Measurements from ENCODE around the gene ZFYVE26.
"Not testable (repeated sequence)": the region's sequence is repeated elsewhere in the genome, so short reads cannot be mapped to it uniquely, and the experiment has no call there.

Gene ZFYVE26

DNA sequence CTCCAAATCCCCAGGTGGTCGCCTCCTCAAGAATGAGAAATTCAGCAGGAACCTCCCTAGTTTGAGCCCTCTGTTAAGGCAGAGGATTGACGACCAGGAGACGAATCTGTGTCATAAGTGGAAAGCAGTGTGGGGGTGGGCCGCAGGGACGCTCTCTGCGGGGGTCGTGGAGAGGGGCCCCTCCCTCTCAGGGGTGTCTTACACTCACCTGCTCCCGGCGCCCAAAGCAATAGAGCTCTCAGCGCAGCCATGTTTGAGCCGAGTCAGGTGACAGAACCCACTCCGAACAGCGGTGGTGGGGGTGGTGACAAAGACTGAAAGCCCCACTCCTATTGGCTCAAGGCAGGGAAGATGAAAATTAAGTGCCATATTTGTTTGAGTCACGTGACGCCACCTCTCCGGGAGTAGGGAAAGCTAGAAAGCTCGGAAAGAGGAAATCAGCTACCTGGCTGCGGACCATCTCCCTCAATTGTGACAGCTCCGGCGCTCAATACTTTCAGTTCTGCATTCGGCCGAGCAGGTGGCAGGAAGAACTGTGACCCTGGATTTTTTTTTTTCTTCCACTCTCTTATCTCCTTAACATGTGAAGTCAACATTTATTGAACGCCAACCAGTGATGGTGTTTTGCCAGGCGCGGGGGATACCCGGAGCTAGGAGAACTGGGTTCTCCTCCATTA is at the start of gene ZFYVE26:
TSS of gene ZFYVE26 (minus strand) at position 265 of the 677 bp plus-strand sequence. CDS start 627 bp downstream, outside the sequence.
- peak; percentile 86 for DNase-seq (ENCODE audit: low read depth, low spot score)

DNA sequence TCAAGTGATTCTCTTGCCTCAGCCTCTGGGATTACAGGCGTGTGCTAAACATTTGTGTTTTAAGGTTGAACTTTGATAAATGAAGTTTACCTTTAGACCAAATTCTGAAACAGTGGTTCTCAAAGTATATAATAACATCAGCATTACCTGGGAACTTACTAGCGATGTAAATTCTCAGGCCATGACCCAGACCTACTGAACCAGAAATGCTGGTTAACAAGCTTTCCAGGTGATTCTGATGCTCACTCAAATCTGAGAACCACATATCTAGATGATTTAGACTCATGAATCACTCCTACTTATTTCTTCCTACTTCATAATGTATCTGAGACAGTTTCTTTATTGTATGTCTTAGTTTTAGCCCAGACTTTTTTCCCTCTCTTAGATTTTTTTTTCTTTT is 46.8 kb upstream of the ZFYVE26 start:
- no peak for DNase-seq (ENCODE audit: low read depth, low spot score)

DNA sequence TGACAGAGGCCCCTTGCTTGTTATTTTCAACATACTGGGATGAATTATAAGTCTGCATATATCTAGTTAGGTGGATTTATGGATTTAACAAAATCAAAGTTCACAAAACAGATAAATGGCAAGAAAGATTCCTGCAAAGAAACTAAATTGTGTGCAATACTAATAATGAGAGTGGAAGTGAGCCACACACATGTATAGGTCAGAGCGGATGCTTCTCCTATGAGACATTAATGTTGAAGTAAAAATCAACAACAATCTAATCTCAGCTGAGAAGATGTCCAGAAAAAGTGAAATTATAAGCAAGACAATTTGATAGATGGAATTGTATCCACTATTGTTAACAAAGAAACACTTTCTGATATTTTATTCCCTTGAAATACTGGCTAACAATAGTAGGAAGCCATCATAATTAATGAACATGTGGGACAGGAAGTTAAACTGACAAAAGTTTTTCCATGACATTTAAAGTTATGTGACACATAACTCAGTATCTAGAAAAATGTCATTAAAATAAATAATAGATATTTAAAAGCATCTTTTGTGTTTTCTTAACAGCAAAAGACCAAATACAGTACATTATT is 42.9 kb upstream of the ZFYVE26 start:
- no peak for DNase-seq (ENCODE audit: low read depth, low spot score)

DNA sequence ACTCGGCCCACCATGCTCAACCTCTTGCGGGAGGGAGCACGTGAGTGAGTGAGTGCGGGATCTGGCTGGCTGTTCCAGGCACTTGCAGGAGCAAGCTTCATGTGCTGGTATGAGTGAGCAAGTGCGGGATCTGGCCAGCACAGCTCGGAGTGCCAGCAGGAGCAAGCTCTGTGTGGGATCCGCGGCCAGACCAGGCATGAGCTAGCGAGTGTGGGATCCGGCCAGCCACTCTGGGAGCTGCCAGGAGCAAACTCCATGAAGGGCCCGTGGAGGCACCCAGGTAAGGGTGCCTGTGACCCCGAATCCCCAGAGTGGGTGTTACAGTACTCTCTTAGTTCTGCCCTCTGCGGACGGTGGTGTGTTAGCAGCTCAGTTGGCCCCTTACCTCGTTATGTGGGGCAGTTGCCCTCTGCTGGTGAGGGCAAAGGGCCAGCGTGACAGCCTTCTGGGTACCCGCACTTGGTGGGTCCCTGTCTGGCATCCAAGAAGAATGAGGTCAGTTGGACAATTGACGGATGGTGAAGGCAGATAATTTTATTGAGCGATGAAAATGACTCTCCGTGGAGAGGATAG is 41.5 kb upstream of the ZFYVE26 start:
- DNase-seq (ENCODE audit: low read depth, low spot score) = no peak

DNA sequence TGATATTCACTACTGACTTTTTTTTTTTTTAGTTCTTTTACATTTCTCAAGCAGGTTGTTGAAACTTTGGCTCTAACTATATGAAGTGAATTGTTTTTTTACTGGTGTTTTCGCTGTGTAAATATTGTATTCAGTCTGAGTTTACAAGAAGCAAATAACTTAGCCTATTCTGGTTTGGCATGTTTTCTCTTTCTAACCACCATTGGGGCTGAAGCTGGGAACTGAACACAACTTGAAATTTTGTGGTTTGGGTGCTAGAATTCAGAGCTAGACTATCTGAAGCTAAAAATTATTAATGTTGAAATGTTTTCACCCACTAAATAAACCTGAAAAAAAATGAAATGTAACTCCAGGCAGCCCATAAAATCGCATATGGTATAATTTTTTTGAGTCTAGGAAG is 40.4 kb upstream of the ZFYVE26 start:
- no peak for DNase-seq (ENCODE audit: low read depth, low spot score)

DNA sequence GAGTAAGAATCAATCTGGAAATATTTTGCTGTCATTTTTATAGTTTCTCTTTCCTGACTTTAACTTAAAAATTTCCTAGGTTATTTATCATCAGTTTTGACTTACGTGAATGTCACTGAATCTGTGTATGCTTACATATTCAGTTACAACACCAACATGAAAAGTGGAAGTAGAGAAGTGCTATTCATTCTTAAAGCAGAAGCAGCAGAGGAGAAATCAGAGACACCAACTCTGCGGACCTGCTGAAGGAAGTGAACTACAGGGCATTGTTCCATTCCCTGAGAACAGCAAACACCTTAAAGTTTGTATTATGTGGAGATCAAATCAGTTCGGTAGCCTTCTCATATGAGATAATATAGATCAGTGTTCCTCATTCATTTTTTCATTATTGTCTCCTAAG is 37.3 kb upstream of the ZFYVE26 start:
- DNase-seq (ENCODE audit: low read depth, low spot score) = no peak

DNA sequence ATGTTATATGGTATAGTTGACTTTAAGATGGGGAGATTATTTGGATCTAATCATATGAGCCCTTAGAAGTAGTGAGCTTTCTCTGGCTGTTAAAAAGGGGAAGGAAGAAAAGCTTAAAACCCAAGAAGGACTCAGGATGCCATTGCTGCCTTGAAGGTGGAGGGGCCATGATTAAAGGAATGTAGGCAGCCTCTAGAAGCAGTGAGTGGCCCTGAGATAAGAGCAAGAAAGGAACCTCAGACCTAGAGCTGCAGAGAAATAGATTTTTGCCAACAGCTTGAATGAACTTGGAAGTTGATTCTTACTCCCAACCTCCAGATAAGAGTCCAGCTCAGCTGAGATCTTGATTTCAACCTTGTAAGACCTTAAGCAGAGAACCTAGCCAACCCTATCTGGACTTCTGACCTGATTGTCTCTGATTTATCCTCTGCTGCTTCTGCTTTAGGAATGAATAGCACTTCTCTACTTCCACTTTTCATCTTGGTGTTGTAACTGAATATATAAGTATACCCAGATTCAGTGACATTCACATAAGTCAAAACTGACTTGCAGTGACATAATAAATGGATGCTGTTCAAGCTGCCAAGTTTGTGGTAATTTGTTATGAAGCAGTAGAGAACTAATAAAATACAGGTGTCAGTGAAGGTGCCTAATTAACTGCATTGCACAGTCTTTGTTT is 36.7 kb upstream of the ZFYVE26 start:
- no peak for DNase-seq (ENCODE audit: low read depth, low spot score)

DNA sequence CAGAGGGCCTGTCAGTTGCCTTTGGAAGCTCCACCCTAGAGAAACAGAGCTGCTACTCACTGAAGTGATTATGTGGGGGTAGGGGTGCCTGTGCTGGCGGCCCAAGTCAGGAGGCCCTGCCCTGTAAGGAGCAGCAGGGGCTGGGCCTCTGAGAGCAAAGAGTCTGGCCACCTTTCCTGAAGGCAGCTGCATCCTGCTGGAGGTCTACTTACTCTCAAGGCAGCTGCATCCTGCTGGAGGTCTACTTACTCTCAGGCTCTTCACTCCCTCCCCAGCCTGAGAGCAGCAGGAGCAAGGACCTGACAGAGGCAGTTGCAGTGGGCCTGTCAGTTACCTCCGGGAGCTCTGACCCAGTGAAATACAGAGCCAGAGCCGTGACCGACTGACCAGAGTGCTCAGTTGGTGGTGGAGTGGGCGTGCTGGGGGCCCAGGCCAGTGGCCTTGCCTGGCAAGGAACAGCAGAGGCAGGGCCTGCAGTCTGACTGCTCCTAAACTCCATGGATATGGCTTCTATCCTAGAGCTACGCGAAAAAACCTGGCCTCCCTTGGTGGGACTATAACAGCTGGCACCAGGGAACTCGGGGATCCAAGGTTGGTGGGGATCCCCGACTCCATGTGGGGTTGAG is 35.5 kb upstream of the ZFYVE26 start:
- DNase-seq (ENCODE audit: low read depth, low spot score) = no peak

DNA sequence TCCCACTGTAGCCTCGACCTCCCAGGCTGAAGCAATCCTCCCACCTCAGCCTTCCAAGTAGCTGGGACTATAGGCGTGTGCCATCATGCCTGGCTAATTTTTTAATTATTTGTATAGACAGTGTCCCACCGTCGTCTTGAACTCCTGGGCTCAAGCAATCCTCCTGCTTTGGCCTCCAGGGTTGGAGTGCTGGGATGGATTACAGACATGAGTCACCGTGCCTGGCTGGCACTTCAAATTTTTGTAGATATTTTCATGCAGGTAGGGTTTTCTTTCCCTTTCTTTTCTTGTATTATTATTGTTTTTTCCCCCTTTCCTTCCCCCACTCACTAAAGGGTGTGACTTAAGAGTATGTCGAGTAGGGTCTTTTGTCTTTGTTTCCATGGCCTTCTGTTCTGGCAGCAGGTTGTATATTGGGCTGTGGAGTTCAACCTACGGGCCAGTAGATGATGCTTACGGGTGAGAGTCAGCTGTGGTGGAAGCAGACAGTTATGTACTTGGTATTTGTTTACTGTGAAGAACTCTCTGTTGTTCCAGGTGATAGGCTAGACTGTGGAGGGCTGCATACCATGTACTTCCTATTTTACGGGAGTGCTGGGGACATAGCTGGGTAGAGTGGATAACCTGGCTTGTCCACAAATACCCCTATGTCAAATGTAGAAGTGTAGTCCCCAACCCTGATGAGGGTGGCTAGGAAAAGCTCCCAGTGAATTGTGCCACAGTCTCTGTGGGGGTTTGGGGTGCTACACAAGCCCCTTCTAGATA is 33.9 kb upstream of the ZFYVE26 start:
- no peak for DNase-seq (ENCODE audit: low read depth, low spot score)

DNA sequence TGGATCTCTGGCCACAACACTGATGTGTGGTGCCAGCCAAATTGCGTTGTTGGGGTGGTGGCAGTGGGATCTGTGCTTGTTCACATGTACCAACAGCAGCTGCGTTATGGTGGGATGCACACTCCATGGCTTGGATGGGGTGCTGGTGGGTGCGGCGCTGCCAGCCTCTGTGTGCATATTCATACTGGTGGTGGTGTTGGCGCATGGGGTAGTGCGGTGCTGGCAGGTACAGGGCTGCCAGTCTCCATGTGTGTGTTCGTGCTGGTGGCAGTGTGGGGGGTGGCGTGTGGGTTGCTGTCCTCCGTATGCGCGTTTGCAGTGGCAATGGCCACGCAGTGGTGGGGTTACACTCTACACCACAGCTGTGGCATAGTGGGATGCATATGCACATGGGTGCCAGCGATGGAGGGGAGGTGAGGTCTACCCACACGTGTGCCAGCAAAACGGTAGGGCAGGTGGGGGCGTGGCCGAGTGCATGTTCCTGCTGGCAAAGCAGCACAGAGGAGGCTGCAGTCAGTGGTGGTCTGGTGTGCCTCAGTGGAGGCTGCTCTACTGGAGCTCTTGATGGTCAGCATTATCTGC is 29.7 kb upstream of the ZFYVE26 start:
- no peak for DNase-seq (ENCODE audit: low read depth, low spot score)

DNA sequence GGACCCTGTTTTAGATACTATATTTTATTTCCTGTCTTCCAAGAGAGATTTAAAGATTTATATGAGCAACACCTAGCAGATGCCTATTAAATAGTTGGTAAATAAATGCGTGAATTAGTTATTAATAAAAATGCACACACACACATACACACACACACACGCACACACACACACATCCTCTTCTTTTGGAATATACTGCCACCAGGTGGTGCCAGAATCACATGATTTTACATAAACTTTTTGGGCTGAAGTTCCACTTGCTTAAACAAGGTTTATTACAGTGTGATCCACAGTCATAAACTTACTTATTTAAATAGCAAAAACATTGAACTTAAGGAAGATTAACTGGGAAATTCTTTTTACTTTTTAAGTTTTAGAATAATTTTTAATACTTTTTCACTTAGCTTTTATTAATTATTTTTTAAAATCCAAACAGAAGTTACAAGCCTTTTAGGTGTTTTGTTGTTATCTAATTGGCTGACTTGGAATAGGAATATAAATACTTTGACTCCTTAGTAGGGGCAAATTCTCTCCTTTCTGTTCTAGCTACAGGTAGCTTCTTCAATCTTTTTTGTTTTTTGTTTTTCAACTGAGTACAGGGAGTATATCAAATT is 20.7 kb upstream of the ZFYVE26 start:
- no peak for DNase-seq (ENCODE audit: low read depth, low spot score)

DNA sequence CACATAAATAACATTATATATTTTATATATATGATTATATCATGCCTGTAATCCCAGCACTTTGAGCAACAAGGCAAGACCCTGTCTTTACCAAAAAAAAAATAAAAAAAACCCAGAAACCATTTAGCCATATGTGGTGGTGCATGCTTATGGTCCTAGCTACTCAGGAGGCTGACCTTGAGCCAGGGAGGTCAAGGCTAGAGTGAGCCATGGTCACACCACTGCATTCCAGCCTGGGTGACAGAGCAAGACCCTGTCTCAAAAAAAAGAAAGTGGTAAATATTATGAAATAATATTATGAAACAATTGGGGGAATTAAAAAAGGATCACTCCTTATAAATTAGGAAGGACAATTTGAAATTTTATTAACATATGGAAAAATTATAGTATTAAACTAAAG is 19.2 kb upstream of the ZFYVE26 start:
- no peak for DNase-seq (ENCODE audit: low read depth, low spot score)

DNA sequence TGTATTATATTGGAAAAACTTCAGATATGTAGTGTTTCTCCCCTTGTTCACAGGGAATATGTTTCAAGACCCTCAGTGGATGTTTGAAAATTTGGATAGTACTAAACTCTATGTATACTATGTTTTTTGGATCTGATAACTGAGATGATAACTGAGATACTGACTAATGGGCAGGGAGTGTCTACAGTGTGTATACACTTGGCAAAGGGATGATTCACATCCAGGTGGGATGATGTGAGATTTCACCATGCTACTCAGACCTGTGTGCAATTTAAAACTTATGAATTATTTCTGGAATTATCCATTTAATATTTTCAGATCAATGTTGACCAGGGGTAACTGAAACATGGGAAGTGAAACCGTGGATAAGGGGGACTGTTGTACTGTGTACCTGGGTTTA is 17.0 kb upstream of the ZFYVE26 start:
- no peak for DNase-seq (ENCODE audit: low read depth, low spot score)

DNA sequence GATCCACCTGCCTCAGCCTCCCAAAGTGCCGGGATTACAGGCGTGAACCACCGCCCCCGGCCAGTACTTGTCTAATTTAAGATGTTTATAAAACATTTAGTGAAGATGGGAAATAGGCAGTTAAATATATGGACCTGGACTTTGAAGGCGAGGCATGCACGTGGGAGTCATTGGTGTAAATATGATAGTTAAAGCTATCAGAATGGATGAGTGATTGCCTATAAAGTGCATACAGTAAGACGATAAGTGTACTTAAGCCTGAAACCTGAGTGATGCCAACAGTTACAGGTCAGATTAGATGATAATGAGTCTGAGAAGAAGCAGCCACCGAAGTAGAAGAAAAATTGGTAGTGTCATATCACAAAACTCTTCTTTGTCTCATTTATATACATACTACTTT is 14.7 kb upstream of the ZFYVE26 start:
- no peak for DNase-seq (ENCODE audit: low read depth, low spot score)

DNA sequence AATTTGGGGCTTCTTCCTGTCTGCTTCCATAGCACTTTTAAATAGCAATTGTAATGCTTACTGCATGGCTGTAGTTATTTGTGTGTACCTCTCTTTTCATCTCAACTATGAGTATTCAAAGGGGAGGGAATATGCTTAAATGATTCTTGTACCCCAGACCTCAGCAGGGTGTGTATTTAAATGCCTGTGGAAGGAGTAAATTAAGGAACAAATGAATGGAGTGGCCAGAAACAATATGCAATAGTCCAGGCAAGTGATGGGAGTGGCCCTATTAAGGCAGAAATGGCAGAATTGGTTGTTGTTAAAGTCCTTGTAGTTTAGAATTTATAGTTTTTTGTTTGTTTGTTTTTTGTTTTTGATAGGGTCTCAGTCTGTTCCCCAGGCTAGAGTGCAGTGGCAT is 4.7 kb upstream of the ZFYVE26 start:
- no peak for DNase-seq (ENCODE audit: low read depth, low spot score)

DNA sequence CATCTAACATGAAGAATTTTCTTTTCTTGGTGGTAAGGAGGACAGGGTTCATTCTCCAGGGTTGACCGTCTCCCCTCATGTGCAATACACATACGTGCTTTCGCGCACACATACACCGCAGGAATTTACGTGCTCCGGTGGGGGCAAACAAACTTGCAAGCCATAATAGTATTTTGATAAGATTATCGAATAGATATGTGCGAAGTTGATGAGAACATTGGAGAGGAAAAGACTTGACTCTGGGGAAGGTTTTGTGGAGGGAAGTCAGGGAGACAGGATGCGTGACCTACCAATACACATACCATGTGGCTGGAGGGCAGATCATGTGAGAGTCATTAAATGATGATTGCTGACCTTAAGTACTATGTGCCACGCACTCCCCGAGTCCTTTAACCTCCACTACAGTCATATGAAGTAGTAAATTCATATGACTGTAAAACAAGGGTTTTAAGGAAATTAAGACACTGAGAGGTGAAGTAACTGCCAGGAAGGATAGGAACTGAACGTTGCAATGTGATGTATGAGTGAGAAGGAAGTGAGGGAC is 4.1 kb upstream of the ZFYVE26 start:
- DNase-seq (ENCODE audit: low read depth, low spot score) = no peak

DNA sequence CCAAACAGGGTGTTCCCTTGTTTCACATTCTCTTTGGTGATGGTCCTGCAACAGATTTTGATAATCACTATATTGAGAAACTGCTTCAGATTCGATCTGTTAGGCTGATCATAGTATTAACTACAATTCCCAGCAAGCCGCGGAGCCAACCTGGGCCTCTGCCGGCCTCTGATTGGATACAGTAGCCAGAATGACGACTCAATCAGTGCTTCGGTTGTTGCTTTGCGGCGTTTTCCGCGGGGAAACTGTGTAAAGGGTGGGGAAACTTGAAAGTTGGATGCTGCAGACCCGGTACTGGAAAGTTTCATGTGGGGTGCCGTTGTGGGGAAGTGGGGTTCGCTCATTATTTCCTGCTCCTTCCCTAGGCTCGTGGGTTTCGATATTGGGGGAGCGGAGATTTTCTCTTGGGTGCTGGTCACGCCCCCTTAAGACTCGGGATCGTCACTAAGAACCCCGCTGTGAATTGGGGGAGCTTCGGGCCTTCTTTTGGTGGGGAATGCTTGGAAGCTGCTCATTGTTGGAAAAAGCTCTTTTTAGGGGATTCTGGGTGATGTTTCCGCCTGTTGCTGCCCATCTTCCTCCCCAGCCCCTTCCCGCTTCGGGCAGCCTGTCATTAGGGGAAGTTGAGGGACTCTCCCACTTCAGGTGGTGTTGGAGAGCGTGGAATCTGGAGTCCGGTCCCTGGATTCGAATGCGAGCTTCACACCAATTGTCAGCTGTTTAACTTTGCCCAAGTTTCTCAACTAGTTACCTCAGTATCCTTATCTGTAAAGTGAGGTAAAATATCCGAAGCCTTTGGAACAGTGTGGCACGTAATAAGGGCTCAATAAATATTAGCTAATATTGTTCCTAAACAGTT is 3.4 kb upstream of the ZFYVE26 start, which contains the start of gene RAD51B:
TSS of gene RAD51B (plus strand) at position 217 of the 859 bp plus-strand sequence.
- peak; percentile 57 for DNase-seq (ENCODE audit: low read depth, low spot score)

DNA sequence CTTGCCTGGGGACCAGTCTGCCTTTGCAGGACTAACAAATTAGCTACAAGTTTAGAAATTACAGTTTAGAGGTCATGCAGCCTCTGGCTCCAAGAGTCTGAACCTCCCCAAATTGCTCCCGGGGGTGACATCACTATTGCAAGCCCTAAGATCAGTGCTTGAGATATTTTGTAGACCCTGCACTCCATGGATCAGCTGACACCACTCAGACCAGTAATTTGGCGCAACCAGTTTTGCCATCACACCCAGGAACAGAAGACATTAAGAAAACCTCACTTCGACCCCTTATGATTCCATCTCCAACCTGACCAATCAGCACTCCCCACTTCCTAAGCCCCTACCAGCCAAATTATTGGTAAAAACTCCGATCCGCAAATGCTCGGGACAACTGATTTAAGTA is 2.1 kb upstream of the ZFYVE26 start:
- not testable (repeated sequence) for DNase-seq (ENCODE audit: low read depth, low spot score)

DNA sequence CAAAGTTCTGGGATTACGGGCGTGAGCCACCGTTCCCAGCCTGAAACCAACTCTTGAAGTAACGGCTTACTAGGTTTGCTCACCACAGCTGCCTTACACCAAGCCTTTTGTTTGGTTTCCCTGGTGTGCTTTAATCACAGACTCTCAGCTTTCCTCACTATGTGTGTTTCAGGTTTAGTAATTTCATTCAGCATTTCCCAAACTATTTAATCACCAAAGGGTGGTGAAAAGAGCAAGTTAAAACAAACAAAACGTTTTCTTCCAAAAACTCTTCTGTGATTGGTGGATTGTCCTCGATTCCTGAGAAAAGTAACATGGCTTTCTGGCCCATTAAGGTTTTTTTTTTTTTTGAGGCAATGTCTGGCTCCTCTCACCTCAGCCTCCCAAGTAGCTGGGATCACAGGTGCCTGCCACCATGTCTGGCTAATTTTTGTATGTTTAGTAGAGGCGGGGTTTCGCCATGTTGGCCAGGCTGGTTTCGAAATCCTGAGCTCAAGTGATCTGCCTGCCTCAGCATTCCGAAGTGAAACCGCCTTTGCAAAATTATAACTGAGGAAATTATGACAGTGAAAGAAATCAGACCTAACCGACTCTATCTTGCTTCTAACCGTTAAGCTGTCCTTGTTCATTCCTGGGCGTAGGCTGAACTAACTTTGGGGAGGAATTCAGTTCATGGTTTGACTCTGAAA is 1.5 kb upstream of the ZFYVE26 start:
- no peak for DNase-seq (ENCODE audit: low read depth, low spot score)

All from smooth muscle cell of the brain vasculature (primary cell).